CD4-positive, alpha-beta T cell treated with Interleukin-4 for 4 hours (primary cell): ENCODE measurements around the gene GUCY2C.
"Not testable (repeated sequence)": the region's sequence is repeated elsewhere in the genome, so short reads cannot be mapped to it uniquely, and the experiment has no call there.

Experiments used
- DNase-seq: peaks from one replicate; pipeline ENCODE4 v3.0.0-alpha.2; 2020

Gene GUCY2C

DNA sequence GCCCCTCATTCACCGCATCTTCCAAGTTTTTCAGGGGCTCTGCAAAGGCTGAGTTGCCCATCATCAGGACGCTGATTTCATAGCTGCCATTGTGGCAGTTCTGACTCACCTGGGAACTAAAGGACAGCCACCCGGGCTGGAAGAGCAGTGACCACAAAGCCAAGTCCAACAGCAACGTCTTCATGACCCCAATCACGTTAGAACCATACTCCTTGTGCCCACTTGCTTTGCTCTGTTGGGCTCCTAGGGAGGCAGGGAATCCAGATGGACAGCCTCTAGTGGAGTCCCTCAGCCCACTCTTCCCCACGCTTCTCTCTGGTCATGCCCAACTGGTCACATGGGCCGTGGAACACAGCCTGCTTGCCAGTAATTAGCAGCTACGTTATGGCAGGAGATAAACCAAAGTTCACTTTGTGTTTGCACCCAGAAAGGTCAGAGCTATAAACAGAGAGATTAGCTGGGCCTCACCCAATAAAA lies at the start of gene GUCY2C:
TSS of gene GUCY2C (minus strand) at position 335 of the 477 bp plus-strand sequence. CDS start at position 184, 151 bp downstream.
- no peak for DNase-seq

DNA sequence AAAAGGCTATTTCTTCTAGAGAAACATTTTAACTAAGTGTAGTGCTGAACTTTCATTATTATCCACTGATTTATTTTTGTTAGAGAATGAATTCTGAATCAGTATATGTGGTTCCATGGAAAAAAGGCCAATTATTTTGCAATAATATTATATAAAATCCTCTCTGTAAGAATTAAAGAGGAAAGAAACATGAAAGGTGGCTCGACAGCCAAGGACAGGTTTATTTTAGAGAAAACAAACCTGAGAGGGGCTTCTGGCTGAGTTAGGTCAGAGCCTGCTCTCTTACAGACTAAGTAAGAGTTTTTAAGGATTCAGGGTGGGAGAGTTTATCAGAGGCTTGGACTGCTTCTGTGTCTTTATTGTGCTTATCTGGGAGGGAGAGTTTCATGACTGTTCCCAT lies 46.7 kb upstream of the GUCY2C start:
- DNase-seq = no peak

DNA sequence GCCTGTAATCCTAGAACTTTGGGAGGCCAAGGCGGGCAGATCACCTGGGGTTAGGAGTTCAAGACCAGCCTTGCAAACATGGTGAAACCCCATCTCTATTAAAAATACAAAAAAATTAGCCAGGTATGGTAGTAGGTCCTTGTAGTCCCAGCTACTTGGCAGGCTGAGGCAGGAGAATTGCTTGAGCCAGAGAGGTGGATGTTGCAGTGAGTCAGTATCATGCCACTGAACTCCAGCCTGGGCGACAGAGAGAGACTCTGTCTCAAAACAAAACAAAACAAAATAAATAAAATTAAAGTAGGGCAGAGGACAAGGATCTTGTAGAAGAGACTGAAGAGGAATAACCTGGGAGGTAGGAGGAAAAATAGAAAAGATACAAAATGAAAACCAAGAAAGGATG lies 45.5 kb upstream of the GUCY2C start:
- no peak for DNase-seq

DNA sequence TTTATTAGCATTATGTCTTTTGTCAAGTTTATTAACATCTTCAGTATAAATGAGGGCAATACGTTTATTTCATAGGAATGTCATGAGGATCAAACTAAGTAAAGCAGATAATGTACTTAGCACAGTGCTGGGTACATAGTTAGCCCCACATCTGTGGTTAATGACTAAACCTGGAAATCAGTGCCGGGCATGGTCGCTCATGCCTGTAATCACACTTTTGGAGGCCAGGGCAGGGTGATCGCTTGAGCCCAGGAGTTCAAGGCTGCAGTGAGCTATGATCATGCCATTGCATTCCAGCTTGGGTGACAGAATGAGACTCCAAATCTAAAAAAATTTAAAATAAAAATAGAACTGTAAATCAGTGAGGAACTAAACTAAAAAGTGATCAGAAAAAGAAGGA lies 44.8 kb upstream of the GUCY2C start:
- DNase-seq = no peak

DNA sequence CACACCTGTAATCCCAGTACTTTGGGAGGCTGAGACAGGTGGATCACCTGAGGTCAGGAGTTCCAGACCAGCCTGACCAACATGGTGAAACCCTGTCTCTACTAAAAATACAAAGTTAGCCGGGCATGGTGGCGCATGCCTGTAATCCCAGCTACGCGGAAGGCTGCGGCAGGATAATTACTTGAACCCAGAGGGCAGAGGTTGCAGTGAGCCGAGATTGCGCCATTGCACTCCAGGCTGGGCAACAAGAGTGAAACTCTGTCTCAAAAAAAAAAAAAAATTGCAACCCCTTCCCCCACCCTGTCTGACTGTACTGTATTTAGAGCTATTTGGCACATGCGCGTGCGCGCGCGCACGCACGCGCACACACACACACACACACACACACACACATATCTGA lies 40.0 kb upstream of the GUCY2C start:
- DNase-seq = not testable (repeated sequence)

DNA sequence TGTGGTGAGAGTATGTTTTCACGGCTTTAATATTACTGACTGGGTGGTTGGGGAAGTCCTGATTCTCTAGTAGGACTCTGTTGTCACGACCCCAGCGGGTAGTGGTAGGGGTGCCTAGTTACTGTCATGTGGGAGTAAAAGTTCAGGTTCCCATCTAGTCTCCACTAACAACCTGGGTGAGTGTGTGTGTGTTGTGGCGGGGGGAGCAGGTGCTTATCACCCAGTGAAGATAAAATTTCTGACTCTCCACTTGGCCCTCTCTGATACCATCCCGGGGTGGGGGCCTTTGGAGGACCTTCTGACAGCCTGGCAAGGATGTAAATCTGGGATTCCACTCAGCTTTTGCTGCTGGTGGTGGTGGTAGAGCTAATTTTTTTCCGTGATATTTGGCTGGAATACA lies 35.4 kb upstream of the GUCY2C start:
- DNase-seq = no peak

DNA sequence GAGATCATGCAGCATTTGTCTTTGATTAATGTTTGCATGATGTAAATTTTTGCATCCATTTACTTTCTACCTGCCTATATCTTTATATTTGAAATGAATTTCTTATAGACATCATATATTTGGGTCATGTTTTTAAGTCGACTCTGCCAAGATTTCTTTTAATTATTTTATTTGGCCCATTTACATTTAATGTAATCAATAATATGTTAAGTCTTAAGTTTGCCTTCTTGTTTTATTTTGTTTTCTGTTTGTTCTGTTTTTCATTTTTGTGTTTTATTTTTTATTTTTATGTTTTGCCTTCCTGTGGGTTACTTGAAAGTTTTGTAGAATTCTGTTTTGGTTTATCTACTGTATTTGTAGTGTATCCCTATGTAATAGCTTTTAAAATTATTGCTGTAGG lies 33.2 kb upstream of the GUCY2C start:
- no peak for DNase-seq

DNA sequence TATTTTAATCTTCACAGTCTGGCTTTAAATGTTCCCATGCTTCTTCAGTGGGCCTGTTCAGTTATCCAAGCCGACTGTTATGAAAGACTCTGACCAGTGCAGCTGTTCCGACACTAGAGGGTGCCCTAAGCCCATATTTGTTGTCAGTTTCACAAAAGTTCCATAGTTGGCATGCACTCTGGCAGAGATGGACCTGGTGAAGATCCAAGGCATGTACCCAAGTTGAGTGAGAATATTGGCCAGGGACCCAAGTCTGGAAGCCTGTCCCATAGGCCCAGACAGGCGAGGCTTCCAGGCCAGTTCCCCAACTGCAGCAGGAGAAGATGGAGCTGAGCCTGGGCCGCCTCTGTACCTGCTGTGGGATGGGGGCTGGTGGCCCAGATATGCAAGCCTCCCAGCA lies 27.4 kb upstream of the GUCY2C start:
- DNase-seq = peak; percentile 65

DNA sequence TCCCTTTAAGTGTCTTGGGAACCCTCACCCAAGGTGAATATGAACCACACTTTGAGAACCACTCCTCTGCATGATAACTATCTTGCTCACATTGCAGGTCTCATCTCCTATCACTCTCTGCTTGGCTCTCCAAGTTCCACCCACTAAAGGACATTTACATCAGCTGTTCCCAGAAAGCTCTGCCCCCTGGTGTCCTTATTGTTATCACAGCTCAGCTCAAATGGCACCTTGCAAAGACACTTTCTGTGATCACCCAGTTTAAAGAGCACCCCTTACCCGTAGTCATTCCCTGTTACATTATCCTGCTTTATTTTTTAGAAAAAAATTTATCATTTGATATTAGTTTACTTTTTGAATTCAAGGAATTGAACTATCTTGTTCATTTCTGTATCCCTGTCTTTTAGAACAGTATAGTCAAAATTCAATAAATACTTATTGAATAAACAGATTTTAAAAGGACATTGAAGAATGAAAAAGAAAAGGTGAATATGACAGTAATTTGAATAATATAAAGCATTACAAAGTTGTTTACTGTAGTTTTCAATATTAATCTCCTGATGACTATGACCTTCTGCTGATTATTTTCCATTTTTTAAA lies 20.5 kb upstream of the GUCY2C start:
- peak; percentile 60 for DNase-seq

DNA sequence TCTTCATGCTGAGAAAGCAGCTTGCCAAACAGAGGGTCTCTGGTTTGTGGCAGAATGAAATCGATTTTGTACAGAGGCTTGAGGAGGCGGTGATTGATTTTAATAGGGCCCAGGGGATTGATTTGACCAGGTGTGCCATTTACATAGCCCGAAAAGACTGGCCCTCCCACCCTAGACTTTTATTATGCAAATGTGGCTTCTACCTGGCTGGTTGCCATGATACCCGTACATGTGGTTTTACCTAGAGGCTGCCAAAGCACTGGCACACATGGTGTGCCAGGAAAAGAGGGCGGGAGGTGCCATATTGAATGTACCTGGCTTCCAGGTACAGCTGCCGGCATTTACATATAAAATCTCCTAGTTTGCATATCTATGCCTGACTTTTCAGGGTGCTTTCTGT lies 18.0 kb upstream of the GUCY2C start:
- no peak for DNase-seq

DNA sequence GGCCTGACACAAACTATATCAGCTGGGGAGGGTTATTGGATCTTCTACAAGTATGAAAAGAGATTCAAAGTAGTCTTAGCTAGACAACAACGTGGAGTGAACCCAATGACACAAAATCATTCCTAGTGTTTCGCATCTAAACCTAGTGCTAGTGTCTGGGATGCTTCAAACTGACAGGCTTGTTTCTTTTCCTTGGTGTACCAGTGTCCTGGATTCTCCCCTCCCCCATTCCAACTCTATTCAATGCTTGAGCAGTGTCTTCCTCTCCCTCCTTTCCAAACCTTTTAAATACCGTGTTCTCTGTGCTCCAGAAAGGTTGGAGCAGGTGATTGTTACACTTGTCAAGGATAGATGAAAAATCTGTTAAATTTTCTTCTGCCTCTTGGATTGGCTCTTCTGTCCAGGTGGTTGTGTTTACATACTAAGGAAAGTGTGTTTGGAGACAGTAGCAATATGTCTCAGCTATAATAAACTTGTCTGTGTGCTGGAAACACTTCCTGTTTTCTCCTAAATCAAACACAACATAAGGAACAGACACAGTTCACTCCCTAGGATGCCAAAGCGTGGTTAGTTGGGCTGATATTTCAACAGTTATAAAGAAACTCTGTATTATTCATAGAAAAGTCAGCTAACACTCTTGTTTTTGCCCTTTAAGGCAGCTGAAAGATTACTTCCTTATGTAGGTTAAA lies 14.4 kb upstream of the GUCY2C start:
- no peak for DNase-seq

DNA sequence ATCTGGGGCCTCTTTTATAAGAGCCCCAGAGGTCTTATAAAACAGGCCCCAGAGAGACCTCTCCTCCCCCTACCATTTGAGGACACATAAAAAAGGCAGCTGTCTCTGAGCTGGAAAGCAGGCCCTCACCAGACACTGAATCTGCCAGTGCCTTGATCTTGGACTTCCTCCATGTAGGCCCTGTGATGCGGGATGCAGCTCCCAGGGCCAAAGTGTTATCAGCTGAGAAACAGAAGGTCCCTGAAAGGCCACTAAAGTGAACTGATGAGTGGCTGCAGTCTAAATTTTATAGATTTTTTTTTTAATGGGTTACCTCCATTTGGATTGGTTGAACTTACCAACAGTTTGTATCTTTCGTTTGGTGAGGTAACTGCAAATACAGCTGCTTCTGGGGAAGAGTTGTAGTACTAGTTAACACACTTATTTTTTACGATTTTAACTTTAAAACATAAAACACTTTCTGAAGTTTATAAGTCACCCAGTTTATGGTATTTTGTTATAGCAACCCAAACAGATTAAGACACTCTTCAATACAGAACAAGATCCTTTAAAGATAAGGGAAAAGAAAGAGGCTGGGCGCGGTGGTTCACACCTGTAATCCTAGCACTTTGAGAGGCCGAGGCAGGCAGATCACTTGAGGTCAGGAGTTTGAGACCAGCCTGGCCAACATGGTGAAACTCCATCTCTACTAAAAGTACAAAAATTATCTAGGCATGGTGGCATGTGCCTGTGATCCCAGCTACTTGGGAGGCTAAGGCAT lies 5.6 kb upstream of the GUCY2C start:
- no peak for DNase-seq

DNA sequence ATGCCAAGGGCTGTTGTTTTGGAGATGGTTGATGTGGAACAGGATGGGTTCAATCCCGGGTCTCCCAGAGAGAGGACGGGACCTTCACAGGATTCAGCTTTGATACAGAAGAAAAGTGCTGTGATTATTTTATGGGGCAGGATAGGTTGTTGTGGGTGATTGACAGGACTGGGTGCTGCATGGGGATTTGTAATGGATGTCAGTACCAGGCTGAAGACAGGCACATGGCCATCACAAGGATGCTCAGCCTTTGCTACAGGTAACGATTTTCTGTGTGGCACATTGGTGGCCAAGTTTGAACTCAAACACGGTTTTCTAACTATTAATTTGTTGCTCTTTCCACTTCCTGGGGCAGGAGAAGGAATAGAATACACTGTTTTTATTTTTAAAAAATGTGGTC lies 4.5 kb upstream of the GUCY2C start:
- DNase-seq = no peak

DNA sequence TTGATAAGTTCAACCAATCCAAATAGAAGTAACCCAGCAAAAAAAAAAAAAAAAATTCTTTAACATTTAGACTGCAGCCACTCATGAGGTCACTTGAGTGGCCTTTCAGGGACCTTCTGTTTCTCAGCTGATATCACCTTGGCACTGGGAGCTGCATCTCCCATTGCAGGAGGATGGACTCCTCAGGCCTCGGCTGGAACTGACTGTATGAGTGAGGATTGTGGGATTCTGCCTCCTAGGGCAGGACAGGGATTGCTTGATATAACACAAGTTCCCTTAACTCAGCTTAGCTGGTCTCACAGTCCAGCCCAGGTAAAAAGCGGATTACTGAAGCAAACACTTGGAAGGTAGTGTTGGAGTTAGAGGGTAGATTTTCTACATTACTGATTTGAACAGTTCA lies 3.5 kb upstream of the GUCY2C start:
- no peak for DNase-seq

DNA sequence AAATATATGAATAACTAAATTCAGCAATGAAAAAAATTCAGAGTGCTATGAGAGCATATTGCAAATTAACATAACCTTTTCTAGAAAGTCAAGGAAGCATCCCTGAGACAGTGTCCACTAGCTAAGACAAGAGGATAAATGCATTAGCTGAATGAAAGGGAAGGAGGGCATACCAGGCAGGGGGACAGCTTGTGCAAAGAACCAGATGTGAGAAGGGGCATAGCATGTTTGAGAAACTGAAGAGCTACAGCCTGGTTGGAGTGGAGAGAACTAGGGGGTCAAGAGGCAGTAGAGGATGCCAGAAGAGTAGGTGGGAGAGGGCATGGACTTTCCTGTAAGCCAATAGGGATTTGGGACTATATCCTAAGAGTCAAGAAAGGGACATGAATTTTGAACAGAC lies 2.2 kb upstream of the GUCY2C start:
- DNase-seq = no peak

DNA sequence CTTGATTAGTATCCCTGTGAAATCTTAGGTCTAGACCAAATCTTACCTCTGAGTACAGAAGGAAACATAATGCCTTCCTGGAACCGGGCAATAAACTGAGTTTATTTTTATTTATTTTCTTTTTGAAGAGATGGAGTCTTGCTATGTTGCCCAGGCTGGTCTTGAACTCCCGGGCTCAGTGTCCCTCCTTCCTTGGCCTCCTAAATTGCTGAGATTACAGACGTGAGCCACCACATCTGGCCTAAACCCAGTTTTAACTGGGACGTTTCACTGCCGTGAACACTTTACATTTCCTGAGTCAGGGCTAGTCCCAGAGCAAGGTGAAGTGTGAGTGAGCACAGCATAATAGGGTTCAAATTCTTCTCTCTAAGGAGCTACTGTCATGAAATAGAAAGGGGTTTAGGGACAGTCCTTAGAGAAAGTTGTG lies 671 bp downstream of the GUCY2C start:
- no peak for DNase-seq

DNA sequence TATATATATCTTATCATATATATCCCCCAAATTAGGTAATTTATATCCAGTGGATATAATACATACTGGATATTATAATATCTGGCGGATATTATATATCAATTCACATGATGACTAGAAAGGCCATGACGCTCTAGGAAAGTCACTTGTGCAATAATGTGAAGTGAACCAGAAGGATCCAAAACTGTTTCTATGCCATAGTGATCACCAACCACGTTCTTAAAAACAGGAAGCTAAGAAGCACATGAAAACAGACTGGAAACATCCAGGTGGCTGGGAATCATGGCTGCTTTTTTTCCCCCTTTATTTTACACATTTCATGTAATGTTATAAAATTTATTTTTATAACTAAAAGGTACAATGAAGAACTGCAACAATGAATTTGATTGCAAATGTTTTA lies 1.4 kb downstream of the GUCY2C start:
- no peak for DNase-seq

DNA sequence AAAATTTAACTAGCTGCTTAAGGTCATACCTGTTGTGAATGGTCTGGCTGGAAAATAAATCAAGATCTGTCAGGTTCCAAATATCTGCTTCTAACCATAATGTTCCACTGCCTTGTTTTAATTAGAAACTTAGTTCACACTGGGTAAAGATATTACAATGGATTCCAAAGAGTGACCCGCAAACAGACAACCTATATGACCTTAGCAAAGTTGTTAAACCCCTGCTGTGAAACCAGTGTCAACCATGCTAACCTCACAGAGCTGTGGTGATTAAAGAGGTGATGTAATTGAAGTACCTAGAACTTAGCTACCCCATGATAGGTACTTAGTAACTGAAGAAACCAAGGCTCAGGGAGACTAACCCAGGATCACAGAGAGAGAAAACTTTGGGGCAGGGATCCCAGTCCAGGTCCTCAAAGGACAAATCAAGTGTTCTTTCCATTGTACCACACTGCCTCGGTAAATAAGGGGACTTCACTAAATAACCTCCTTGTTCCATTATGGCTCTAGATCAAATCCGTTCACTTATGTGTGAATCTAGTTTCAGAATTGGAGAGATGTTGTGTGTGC lies 2.2 kb downstream of the GUCY2C start:
- DNase-seq = no peak

DNA sequence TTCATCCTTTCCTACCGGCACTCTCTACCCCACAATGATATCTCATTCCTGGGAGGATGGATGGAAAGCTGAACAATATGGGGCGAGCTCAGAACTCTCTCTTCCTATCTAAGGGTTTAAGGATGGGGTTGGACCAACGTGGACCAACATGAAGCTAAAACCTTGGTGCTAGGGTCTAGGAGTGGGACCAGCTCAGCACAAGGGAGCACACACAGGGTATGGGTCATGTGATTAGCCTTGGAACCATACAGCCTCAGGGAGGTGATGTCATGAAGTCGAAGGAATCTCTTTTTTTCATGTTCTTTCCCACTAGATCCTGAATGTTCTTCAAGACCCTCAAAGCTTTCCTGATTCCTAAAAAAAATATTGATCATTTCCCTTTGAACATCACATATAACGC lies 3.3 kb downstream of the GUCY2C start:
- DNase-seq = no peak

DNA sequence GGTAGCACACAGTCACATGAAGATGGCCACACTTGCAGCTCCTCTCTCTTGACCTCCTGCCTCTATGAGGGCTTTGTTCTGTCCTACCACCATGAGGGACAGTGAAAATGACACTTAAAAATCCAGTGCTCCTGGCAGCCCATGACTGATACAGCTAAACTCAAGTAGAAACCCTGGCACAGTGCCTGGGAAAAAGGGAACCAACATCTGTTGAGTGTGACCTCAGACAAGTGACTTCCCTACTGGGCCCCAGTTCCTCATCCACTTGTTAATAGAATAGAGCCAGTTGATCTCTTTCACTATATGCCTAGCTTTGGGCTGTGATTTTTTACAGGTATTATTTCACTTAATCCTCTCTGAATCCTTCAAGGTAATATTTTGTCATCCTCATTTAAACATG lies 4.8 kb downstream of the GUCY2C start:
- peak; percentile 7 for DNase-seq

DNA sequence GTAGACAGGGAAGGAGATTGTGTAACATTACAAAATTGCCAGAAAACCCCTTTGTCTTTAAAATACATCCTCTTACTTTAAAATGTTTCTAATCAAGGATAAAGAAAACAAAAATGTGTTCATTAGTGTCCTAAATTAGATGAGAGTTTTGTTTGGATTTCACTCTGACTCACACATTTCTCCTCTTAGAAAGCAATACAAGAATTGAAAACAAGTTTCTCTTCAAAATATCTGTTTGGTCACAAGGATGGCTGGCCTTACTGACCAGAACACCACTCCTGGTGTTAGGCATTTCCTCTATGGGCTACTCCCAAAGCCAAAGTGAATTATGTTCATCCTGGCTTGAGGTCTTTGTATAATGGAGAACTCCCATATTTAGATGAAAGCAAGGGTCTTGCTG lies 6.4 kb downstream of the GUCY2C start:
- DNase-seq = no peak

DNA sequence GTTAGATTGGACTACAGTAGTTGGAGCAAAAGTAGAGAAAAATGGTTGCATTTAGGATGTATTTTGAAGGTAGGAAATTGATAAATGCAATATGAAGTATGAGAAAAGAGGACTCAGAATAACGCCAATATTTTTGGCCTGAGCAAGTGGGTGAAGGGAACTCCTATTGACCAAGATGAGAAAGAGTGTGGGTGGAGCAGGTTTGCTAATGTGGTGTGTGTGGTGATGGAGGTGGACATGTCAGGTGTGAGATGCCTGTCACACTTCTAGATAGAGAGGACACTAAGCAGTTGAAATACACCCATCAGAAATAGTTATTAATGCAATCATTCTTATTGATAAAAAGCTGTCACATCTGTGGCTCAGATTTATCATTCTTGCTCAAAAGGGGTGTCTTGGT lies 7.3 kb downstream of the GUCY2C start:
- DNase-seq = no peak

DNA sequence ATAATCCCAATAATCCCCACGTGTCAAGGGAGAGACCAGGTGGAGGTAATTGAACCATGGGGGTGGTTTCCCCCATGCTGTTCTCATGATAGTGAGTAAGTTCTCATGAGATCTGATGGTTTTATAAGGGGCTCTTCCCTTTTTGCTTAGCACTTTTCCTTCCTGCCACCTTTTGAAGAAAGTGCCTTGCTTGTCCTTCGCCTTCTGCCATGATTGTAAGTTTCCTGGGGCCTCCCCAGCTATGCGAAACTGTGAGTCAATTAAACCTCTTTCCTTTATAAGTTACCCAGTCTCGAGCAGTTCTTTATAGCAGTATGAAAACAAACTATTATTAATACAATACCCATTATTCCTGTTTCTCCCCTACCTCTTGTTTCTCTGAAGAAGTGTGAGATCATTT lies 14.2 kb downstream of the GUCY2C start:
- DNase-seq = not testable (repeated sequence)

DNA sequence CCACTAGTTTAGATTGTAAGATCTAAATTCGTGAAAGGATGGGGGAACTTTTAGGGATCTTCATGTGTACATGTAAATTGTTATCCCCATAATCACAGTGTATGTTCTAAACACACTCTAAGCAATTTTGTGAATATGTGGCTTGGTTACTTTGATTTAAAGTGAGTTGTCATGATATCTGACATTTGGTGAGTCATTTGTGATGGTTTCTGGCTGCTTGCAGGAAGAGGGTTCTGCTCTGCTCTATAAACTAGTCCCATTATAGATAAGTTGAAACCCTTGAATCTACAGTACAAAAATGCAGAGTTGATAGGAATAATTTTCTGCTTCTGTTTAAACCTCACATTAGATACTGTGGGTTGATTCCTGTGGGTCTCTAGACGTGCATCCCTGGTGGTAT lies 14.8 kb downstream of the GUCY2C start:
- DNase-seq = no peak
